H1 (cell line): ENCODE measurements around the gene TIMM21. TPM values are rescaled to one million over a fixed set of nuclear protein-coding genes. Genes with fewer than 3 reads are reported as not detected.

Experiments
- CTCF ChIA-PET: fragments of 300-600 bp; sonication (Branson Sonifier 250); formaldehyde crosslinking; loops from one replicate; lab custom pipeline; 2021; ENCODE audit not compliant: partially characterized antibody; lab: Charles Lee
- POLR2A ChIA-PET: fragments of 300-600 bp; sonication (Branson Sonifier 250); formaldehyde crosslinking; loops from one replicate; lab custom pipeline; 2021; ENCODE audit warnings: inconsistent platforms; ENCODE audit not compliant: partially characterized antibody; lab: Charles Lee
- DNase-seq, 2 experiments: peaks; one replicate each; pipeline versions ENCODE4 v3.0.0 to v3.0.0-alpha.2; 2010 to 2022; ENCODE audit warnings: low spot score in 2 of 2, low read depth in 1 of 2, mixed read lengths in 1 of 2
- FAIRE-seq: peaks from 2 replicates; lab custom pipeline; 2011; peaks lifted over from hg19 to GRCh38; lab: Jason Lieb, UNC
- H2AFZ ChIP-seq: 2 replicates; pipeline ENCODE4 v1.8.1; 2012; ENCODE audit warnings: low read length, inconsistent platforms
- H2AK5ac ChIP-seq: 2 replicates; pipeline ENCODE4 v1.6.1; 2013; ENCODE audit warnings: low read depth, low read length
- H2BK120ac ChIP-seq: replicated peaks from 2 replicates; pipeline ENCODE3; 2013; ENCODE audit warnings: low read depth, low read length, inconsistent platforms
- H2BK12ac ChIP-seq: 2 replicates; pipeline ENCODE4 v1.6.1; 2013; ENCODE audit warnings: low read depth, low read length
- H2BK15ac ChIP-seq: 2 replicates; pipeline ENCODE4 v1.6.1; 2013; ENCODE audit warnings: low read length
- H2BK20ac ChIP-seq: 2 replicates; pipeline ENCODE4 v1.6.1; 2013; ENCODE audit warnings: low read length
- H2BK5ac ChIP-seq: 2 replicates; pipeline ENCODE4 v1.6.1; 2013; ENCODE audit warnings: low read depth, low read length
- H3K14ac ChIP-seq: 2 replicates; pipeline ENCODE4 v1.6.1; 2013; ENCODE audit warnings: inconsistent platforms; ENCODE audit not compliant: insufficient read length
- H3K18ac ChIP-seq: 2 replicates; pipeline ENCODE4 v1.6.1; 2013; ENCODE audit warnings: low read length; ENCODE audit errors: extremely low read depth
- H3K23ac ChIP-seq: 2 replicates; pipeline ENCODE4 v1.6.1; 2013; ENCODE audit warnings: inconsistent platforms; ENCODE audit not compliant: insufficient read length
- H3K23me2 ChIP-seq: 2 replicates; pipeline ENCODE4 v1.6.1; 2013; ENCODE audit warnings: low read depth, low read length
- H3K27ac ChIP-seq: 2 replicates; pipeline ENCODE4 v1.6.1; 2011; ENCODE audit warnings: low read depth, low read length, inconsistent platforms
- H3K27me3 ChIP-seq, 4 experiments: replicated peaks in 1 of 4; 1 replicate in 1 of 4; 2 replicates in 3 of 4; pipeline versions ENCODE4 v1.6.1 to v1.8.1; 2011 to 2013; ENCODE audit warnings: low read length in 3 of 4, mild to moderate bottlenecking in 3 of 4, inconsistent platforms in 2 of 4, mixed read lengths in 2 of 4, moderate library complexity in 1 of 4; ENCODE audit not compliant: control insufficient read depth in 3 of 4, insufficient read depth in 3 of 4; ENCODE audit errors: extremely low read depth in 1 of 4
- H3K36me3 ChIP-seq, 4 experiments: 2 replicates each; pipeline versions ENCODE4 v1.6.1 to v1.8.1; 2011 to 2013; ENCODE audit warnings: mild to moderate bottlenecking in 4 of 4, low read length in 3 of 4, moderate library complexity in 2 of 4, control low read depth in 1 of 4, inconsistent platforms in 1 of 4; ENCODE audit not compliant: insufficient read depth in 4 of 4, control insufficient read depth in 2 of 4
- H3K4ac ChIP-seq: replicated peaks from 2 replicates; pipeline ENCODE3; 2013; ENCODE audit warnings: low read length, low read depth, mixed read lengths, inconsistent platforms; ENCODE audit not compliant: insufficient read length
- H3K4me1 ChIP-seq, 4 experiments: replicated peaks in 1 of 4; 1 replicate in 1 of 4; 2 replicates in 3 of 4; pipeline versions ENCODE4 v1.6.1 to v1.8.1; 2011 to 2013; ENCODE audit warnings: low read length in 3 of 4, inconsistent platforms in 2 of 4, mixed read lengths in 1 of 4; ENCODE audit not compliant: insufficient read depth in 4 of 4, control insufficient read depth in 3 of 4
- H3K4me2 ChIP-seq, 2 experiments: 2 replicates each; pipeline versions ENCODE4 v1.6.1 to v1.8.1; 2011 to 2013; ENCODE audit warnings: low read depth in 2 of 2, low read length in 2 of 2, control low read depth in 1 of 2, inconsistent platforms in 1 of 2, mild to moderate bottlenecking in 1 of 2; ENCODE audit not compliant: insufficient read depth in 1 of 2
- H3K4me3 ChIP-seq, 4 experiments: fragments of 200-600, 300-600 bp in 1 of 4; sonication (generic), shearing (Covaris generic), sonication (Bioruptor Twin) in 1 of 4; 2 replicates each; pipeline versions ENCODE4 v1.5.1 to v1.8.1; 2011 to 2016; ENCODE audit warnings: low read length in 4 of 4, low read depth in 3 of 4, control low read depth in 2 of 4, inconsistent platforms in 2 of 4, mild to moderate bottlenecking in 2 of 4, mixed read lengths in 1 of 4, moderate library complexity in 1 of 4; ENCODE audit not compliant: insufficient read depth in 2 of 4; ENCODE audit errors: extremely low read depth in 1 of 4
- H3K56ac ChIP-seq: replicated peaks from 2 replicates; pipeline ENCODE3; 2013; ENCODE audit warnings: low read depth, mild to moderate bottlenecking, mixed read lengths, low read length, inconsistent platforms; ENCODE audit not compliant: insufficient read length
- H3K79me1 ChIP-seq: 2 replicates; pipeline ENCODE4 v1.6.1; 2013; ENCODE audit warnings: low read depth, low read length, control low read depth
- H3K79me2 ChIP-seq, 2 experiments: 2 replicates each; pipeline versions ENCODE4 v1.6.1 to v1.8.1; 2012 to 2013; ENCODE audit warnings: low read length in 2 of 2, mild to moderate bottlenecking in 2 of 2, inconsistent platforms in 1 of 2; ENCODE audit not compliant: insufficient read depth in 2 of 2, control insufficient read depth in 1 of 2
- H3K9ac ChIP-seq, 4 experiments: replicated peaks in 1 of 4; 1 replicate in 1 of 4; 2 replicates in 3 of 4; pipeline versions ENCODE4 v1.6.1 to v1.8.1; 2011 to 2013; ENCODE audit warnings: low read depth in 3 of 4, low read length in 3 of 4, control low read depth in 2 of 4, mild to moderate bottlenecking in 2 of 4, moderate library complexity in 2 of 4, inconsistent platforms in 1 of 4; ENCODE audit errors: extremely low read depth in 1 of 4
- H3K9me3 ChIP-seq, 2 experiments: 2 replicates each; pipeline versions ENCODE4 v1.6.1 to v1.8.1; 2012 to 2013; ENCODE audit warnings: mild to moderate bottlenecking in 2 of 2, moderate library complexity in 2 of 2, control low read depth in 1 of 2, inconsistent platforms in 1 of 2, low read depth in 1 of 2, low read length in 1 of 2, mixed read lengths in 1 of 2; ENCODE audit not compliant: insufficient read depth in 2 of 2
- H4K20me1 ChIP-seq, 2 experiments: replicated peaks in 1 of 2; 2 replicates each; pipeline versions ENCODE3 to v1.8.1; 2011 to 2013; ENCODE audit warnings: inconsistent platforms in 2 of 2, low read length in 2 of 2, mild to moderate bottlenecking in 1 of 2; ENCODE audit not compliant: insufficient read depth in 2 of 2, control insufficient read depth in 1 of 2
- H4K5ac ChIP-seq: 2 replicates; pipeline ENCODE4 v1.6.1; 2013; ENCODE audit warnings: low read length, low read depth, mixed read lengths, inconsistent platforms; ENCODE audit not compliant: insufficient read length
- H4K8ac ChIP-seq: 2 replicates; pipeline ENCODE4 v1.8.0; 2013; ENCODE audit warnings: mild to moderate bottlenecking, moderate library complexity, low read length, inconsistent platforms; ENCODE audit not compliant: insufficient read depth; ENCODE audit errors: extremely low read depth
- H4K91ac ChIP-seq: replicated peaks from 2 replicates; pipeline ENCODE3; 2013; ENCODE audit warnings: low read length, mixed read lengths, inconsistent platforms; ENCODE audit not compliant: insufficient read length
- CBX5 ChIP-seq: fragments of 300-800, 300-1000 bp; sonication (generic); IDR thresholded peaks from 2 replicates; pipeline ENCODE4 v1.7.1; 2016; ENCODE audit warnings: antibody characterized with exemption, low read length, low read depth
- EP300 ChIP-seq, 2 experiments: IDR thresholded peaks; 1 replicate in 1 of 2; 2 replicates in 1 of 2; pipeline ENCODE4 v1.6.1; 2011 to 2012; ENCODE audit warnings: low read depth in 2 of 2, low read length in 2 of 2, mild to moderate bottlenecking in 2 of 2, borderline replicate concordance in 1 of 2, inconsistent platforms in 1 of 2, moderate library complexity in 1 of 2
- NANOG ChIP-seq: IDR thresholded peaks from 2 replicates; pipeline ENCODE4 v1.6.1; 2011; ENCODE audit warnings: low read length, low read depth, mild to moderate bottlenecking, inconsistent platforms; ENCODE audit not compliant: insufficient read depth, poor library complexity, severe bottlenecking
- TAF7 ChIP-seq: optimal IDR thresholded peaks from 2 replicates; pipeline ENCODE3; 2011; ENCODE audit warnings: low read depth, mild to moderate bottlenecking, inconsistent platforms, low read length, moderate library complexity, borderline replicate concordance
- WGBS, 2 experiments: shearing (Covaris generic) in 1 of 2; methylation state at CpG; one replicate each; pipeline versions ENCODE4 v1.1.6 to v1.1.7; 2013 to 2015; ENCODE audit warnings: low lambda C conversion rate in 2 of 2, mixed read lengths in 2 of 2, inconsistent platforms in 1 of 2, low coverage in 1 of 2, missing lambda C conversion rate in 1 of 2; ENCODE audit not compliant: insufficient replicate concordance in 2 of 2, insufficient coverage in 1 of 2, insufficient read length in 1 of 2; ENCODE audit errors: extremely low coverage in 1 of 2, missing lambda C conversion rate in 1 of 2; 5-methylcytosine and 5-hydroxymethylcytosine counted together
- polyA plus RNA-seq, 7 experiments: library from polyadenylated mRNA; depleted of rRNA in 3 of 7; stranded (reverse) in 5 of 7; unstranded in 2 of 7; fragments of >200 nt in 5 of 7; fragments of 200-250 nt in 2 of 7; gene quantifications; 1 replicate in 5 of 7; 2 replicates in 1 of 7; 4 replicates in 1 of 7; pipeline versions ENCODE4 v1.2.1 to v1.2.3, GENCODE V29; 2011 to 2013; ENCODE audit warnings: missing spikeins in 2 of 7, mixed read lengths in 2 of 7
- total RNA-seq: library from RNA; stranded (reverse); fragmentation: NEBNext Ultra II Directional; extraction: Animal tissue kit (Norgen Biotek cat#: 25700); gene quantifications from 2 replicates; pipeline ENCODE4 v1.2.1, GENCODE V29; 2021

The TIMM21 gene
- total and polyA plus RNA-seq, 2 of the 8 experiments (the other 6 are each of a cell fraction or from before 2014, with no cell fraction given), result 27.9 to 43.8 TPM

DNA sequence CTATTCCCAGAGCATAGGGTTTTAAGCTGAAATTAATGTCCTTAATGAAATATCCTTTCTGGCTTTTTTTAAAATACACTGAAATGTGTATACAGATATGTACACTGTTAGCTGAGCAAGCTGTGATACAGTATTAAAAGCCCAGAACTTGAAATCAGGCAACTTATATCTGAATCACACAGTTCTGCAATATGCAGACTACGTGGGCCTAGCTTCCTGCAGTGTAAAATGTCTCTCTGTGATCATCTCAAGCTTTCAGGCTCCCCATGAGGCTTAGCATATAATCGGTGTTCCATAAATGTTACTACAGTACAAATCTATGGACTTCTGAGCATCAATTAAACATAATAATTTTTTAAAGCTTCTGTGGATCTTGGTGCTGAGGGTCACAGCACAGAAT lies 8.9 kb upstream of the TIMM21 start:
- Histone ChIP-seq H2BK5ac (no peak overlapping the region), H3K36me3 (no peaks in the 10 kb centered on the region), H3K79me1 (no peaks in the 10 kb centered on the region), H3K9ac (no peak overlapping the region), H3K23ac (no peak overlapping the region), H2BK12ac (no peak overlapping the region), H3K27ac (no peak overlapping the region), H4K91ac (no peak overlapping the region), H3K23me2 (peaks cover 2% of the 10 kb centered on the region; the same call in 1 of the 2 replicates), H3K56ac (no peak overlapping the region), H3K4ac (no peak overlapping the region), H3K4me1 (no peaks in the 10 kb centered on the region; a peak in 1 of 7 replicates), H3K4me3 (no peak overlapping the region), H3K27me3 (no peaks in the 10 kb centered on the region), H2AFZ (no peak overlapping the region), H4K8ac (no peak overlapping the region), H2BK120ac (no peak overlapping the region), H2BK20ac (no peak overlapping the region), H3K18ac (no peak overlapping the region), H3K9me3 (no peaks in the 10 kb centered on the region), H2AK5ac (no peak overlapping the region), H4K20me1 (no peaks in the 10 kb centered on the region), H3K79me2 (no peaks in the 10 kb centered on the region), H4K5ac (no peak overlapping the region), H3K4me2 (no peak overlapping the region), H3K14ac (no peak overlapping the region), H2BK15ac (no peak overlapping the region)
- ChIA-PET POLR2A (no interaction called here), CTCF (interaction anchor here (0.7 to 1.5 kb wide), 5 partner anchors 14 to 412 kb away, joined by 3 to 6 read pairs (median 3); no protein-coding TSS in a partner anchor)
- DNase-seq, result no peak
- FAIRE-seq, result no peak
- TF ChIP-seq TAF7 (no peak), CBX5 (no peak), NANOG (no peak), EP300 (IDR thresholded peaks at IDR 0.05; ENCODE audit: borderline replicate concordance in 1 of 2, low read depth in 2 of 2, low read length in 2 of 2) (no peak)
- 86% methylated on average over 2 of the region's 2 CpGs; no CpG with 5 or more reads in 1 of the 2 experiments for WGBS, 2 experiments
